Activated T-helper 2 cell treated with anti-CD3 and anti-CD28 coated beads, Interferon-gamma antibody, Interleukin-2, Interleukin-4, amounts not matched to agents 10 μg/mL and 5 μg/mL and 100 μg/mL, durations not matched to agents 14 hours and 24 hours and 36 hours (primary cell): Measurements from ENCODE around the gene MDM1. TPM values are rescaled to one million over a fixed set of nuclear protein-coding genes. Genes with fewer than 3 reads are reported as not detected.

Experiments
- DNase-seq: peaks from one replicate; pipeline ENCODE4 v3.0.0; 2021; ENCODE audit warnings: low spot score
- H3K27ac Mint-ChIP-seq: one replicate; pipeline ENCODE4 v1.8.0; 2021; ENCODE audit warnings: mixed read lengths
- H3K27me3 Mint-ChIP-seq: one replicate; pipeline ENCODE4 v1.8.0; 2021; ENCODE audit warnings: low read depth, mixed read lengths
- H3K36me3 Mint-ChIP-seq: one replicate; pipeline ENCODE4 v1.8.0; 2021; ENCODE audit warnings: low read depth, mixed read lengths
- H3K4me1 Mint-ChIP-seq: one replicate; pipeline ENCODE4 v1.8.0; 2021; ENCODE audit warnings: low read depth, mixed read lengths
- H3K4me3 Mint-ChIP-seq: one replicate; pipeline ENCODE4 v1.8.0; 2021; ENCODE audit warnings: low read depth, mild to moderate bottlenecking, moderate library complexity, mixed read lengths
- H3K9me3 Mint-ChIP-seq: one replicate; pipeline ENCODE4 v1.8.0; 2021; ENCODE audit warnings: mixed read lengths
- intact Hi-C: fragments of 100-400 bp; cut with micrococcal nuclease; formaldehyde crosslinking; loops from one replicate; pipeline ENCODE4 v1.15.1; 2023
- total RNA-seq: library from RNA; stranded (reverse); gene quantifications from 2 replicates; pipeline ENCODE4 v1.2.3, GENCODE V29; 2022

Gene MDM1
- total RNA-seq, 1 donor from 2014 or later, result 13.1 TPM

DNA sequence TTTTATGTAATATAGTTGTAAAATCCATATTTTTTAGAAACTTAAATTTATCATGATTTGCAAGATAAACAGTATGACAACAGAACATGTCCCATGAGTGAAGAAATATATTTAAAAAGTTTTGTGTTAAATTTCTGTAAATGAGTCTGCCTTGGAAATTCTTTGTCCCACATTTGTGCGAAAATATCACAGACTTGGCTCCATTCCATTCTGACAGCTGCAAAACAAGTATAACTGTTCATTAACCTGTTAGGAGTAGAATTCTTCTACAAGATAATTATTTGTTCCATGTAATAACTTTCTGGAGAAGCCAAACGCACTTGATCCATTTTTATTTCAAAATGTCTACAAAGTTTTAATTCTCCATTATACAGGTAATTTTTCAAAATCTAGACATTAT, 37.9 kb downstream of the MDM1 start:
- no peak overlapping the region for H3K27ac Mint-ChIP-seq
- intact Hi-C loops, result loop anchor here (10.0 kb wide), 1 partner anchor 469 kb away; no protein-coding TSS in a partner anchor
- H3K4me1 Mint-ChIP-seq, result peaks cover 31% of the 10 kb centered on the region
- H3K27me3 Mint-ChIP-seq, result peaks cover 11% of the 10 kb centered on the region
- DNase-seq, result no peak
- peaks cover 37% of the 10 kb centered on the region for H3K36me3 Mint-ChIP-seq
- H3K9me3 Mint-ChIP-seq, result peaks cover 3% of the 10 kb centered on the region
- no peak overlapping the region for H3K4me3 Mint-ChIP-seq

DNA sequence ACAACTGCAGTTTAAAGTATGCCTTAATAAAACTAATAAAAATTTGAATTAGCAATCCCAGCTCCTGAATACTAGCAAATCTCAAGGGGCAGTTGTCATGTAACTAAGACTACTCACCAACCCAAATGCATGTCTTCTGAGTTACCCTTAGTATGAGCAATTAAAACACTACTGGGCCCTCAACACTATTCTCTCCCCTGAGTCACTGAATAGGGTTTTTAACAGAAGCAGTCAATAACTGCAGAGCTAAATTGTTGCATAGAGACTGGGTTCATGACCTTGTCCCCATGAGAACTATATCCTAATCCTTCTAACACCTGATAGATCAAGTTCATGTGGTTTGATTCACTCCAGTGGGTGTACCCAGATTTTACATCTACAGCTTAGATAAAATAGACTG, 38.8 kb downstream of the MDM1 start:
- Mint-ChIP-seq H3K27me3 (peaks cover 10% of the 10 kb centered on the region), H3K4me1 (peaks cover 32% of the 10 kb centered on the region), H3K27ac (no peak overlapping the region), H3K9me3 (peaks cover 4% of the 10 kb centered on the region), H3K4me3 (no peak overlapping the region), H3K36me3 (peaks cover 28% of the 10 kb centered on the region)
- no peak for DNase-seq
- intact Hi-C loops, result loop anchor here (10.0 kb wide), 1 partner anchor 469 kb away; no protein-coding TSS in a partner anchor

DNA sequence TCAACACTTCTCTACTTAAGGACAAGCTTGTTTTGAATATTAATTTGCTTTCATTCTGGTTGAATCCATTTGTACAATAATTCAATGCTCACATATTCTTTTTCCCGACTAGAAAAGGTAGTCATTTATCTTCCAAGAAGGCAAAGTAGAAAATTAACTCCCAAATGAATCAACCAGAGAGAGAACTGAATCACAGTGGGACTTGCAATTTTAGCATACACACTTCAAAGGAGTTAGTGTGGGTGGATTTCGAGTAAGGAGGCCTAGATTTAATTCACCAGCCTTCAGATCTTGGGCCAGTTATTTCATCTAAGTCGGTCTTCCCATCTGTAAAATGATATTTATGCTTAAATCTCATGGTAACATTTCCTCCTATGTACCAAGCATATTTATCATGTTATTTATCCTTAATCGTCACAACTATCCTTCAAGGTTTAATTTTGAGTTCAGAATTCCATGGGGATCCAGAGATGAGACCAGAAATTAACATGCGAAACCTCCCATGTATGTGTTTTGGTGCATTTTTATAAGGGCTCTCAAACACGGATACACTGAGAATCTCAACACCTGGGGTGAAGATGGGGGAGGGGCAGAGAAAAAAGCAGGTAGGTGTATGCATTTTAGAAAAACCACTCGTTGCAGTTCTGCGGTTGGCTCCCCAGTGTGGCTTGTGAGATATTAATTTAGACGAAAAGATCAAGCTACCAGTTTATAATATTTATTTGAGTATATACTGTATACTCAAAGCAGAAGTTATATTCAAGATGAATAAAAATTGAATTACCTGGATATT, 39.8 kb downstream of the MDM1 start:
- Mint-ChIP-seq H3K36me3 (peaks cover 25% of the 10 kb centered on the region), H3K27me3 (peaks cover 17% of the 10 kb centered on the region), H3K9me3 (peaks cover 12% of the 10 kb centered on the region), H3K4me1 (peaks cover 33% of the 10 kb centered on the region), H3K4me3 (no peak overlapping the region), H3K27ac (no peak overlapping the region)
- DNase-seq, result no peak
- intact Hi-C loops, result loop anchor here (10.0 kb wide), 1 partner anchor 468 kb away; no protein-coding TSS in a partner anchor

DNA sequence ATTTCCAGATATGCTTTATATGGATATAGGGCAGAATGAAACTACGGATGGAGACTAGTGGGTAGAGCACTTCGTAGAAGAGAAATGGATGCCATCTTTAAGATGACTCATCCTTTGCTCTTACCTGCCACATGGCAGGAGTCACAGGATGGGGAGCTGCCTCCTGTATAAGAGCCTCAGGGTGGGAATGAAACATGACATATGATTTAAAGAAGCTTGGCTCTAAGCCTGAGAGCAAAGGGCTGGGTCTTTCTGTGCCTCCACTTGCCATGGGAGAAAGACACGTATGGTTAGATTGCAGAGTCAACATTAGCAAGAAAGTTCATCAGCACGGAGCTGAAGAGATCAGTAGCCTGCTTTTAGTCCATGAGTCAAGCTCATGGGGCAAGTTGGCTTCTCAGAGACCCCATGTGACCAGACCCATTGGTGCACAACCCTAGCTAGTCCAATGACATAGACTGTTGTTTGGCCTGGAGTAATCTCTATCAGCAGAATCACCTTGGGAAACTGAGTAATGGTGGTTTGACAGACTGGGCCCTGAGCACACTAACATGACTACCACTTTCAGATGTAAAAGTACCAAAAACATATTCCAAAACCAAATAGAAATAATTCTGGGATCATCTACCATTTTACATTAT, 40.6 kb downstream of the MDM1 start:
- H3K27me3 Mint-ChIP-seq, result peaks cover 19% of the 10 kb centered on the region
- intact Hi-C loops, result loop anchor here (2.0 to 10.0 kb wide), 3 partner anchors 171 to 593 kb away; no protein-coding TSS in a partner anchor
- peaks cover 21% of the 10 kb centered on the region for H3K36me3 Mint-ChIP-seq
- no peak overlapping the region for H3K27ac Mint-ChIP-seq
- no peak overlapping the region for H3K4me3 Mint-ChIP-seq
- DNase-seq, result no peak
- H3K4me1 Mint-ChIP-seq, result peaks cover 33% of the 10 kb centered on the region
- H3K9me3 Mint-ChIP-seq, result peaks cover 12% of the 10 kb centered on the region

DNA sequence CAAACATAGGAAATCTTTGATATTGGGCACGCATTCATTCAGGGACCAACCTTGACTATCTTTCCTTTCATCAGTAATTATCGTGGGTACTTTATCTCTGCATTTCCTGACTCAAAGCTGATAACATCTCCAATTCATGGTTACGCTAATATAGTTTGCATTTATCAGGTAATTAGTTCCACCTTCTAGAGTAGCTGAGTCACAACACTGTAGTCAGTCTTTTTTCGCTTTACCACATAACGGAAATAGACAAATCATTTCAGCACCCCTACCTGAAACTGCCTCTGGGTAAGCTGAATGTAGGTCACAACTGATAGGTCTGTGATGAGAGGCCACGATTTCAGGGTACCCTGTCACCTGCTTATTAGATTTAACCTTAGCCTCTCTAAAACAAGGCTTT, 42.0 kb downstream of the MDM1 start:
- H3K27ac Mint-ChIP-seq, result no peak overlapping the region
- peaks cover 35% of the 10 kb centered on the region for H3K4me1 Mint-ChIP-seq
- intact Hi-C loops, result loop anchor here (1.0 to 10.0 kb wide), 7 partner anchors 9 to 591 kb away; no protein-coding TSS in a partner anchor
- H3K36me3 Mint-ChIP-seq, result peaks cover 19% of the 10 kb centered on the region
- DNase-seq, result peak; percentile 36
- H3K27me3 Mint-ChIP-seq, result peaks cover 28% of the 10 kb centered on the region
- peaks cover 12% of the 10 kb centered on the region for H3K9me3 Mint-ChIP-seq
- no peak overlapping the region for H3K4me3 Mint-ChIP-seq

DNA sequence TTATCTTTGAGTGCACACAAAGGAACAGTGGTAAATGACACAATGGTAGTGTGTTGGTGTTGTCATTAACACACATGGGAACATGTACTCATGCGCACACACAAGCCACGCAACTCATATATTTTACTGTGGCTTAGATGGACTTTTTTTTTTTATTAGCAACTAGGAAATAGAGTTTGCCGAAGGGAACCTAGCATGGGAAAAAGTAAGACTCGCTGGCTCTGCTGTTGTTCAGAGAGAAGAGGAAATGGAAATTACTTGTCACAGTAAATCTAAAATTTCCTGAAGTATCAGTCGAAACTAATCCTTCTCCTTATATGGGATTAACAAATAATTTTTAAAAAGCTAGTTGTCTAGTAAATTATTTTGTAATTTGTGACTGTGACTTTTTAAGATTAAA, 45.1 kb downstream of the MDM1 start:
- no peak for DNase-seq
- peaks cover 42% of the 10 kb centered on the region for H3K4me1 Mint-ChIP-seq
- peaks cover 2% of the 10 kb centered on the region for H3K36me3 Mint-ChIP-seq
- no peak overlapping the region for H3K4me3 Mint-ChIP-seq
- intact Hi-C loops, result no loop called here
- H3K27me3 Mint-ChIP-seq, result peaks cover 36% of the 10 kb centered on the region
- H3K9me3 Mint-ChIP-seq, result peaks cover 12% of the 10 kb centered on the region
- no peak overlapping the region for H3K27ac Mint-ChIP-seq

DNA sequence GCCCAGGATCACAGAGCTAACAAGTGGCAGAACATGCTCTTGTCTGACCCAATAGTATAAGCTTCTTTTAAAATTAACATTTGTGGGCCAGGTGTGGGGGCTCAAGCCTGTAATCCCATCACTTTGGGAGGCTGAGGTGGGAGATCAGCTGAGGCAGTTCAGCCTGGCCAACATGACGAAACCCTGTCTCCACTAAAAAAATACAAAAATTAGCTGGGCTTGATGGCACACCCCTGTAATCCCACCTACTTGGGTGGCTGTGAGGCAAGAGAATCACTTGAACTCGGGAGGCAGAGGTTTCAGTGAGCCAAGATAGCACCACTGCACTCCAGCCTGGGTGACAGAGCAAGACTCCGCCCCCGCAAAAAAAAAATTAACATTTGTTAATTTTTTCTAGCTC, 45.8 kb downstream of the MDM1 start:
- Mint-ChIP-seq H3K4me3 (no peak overlapping the region), H3K27me3 (peaks cover 38% of the 10 kb centered on the region), H3K4me1 (peaks cover 45% of the 10 kb centered on the region), H3K9me3 (peaks cover 12% of the 10 kb centered on the region), H3K36me3 (no peaks in the 10 kb centered on the region), H3K27ac (no peak overlapping the region)
- intact Hi-C loops, result no loop called here
- DNase-seq, result no peak

DNA sequence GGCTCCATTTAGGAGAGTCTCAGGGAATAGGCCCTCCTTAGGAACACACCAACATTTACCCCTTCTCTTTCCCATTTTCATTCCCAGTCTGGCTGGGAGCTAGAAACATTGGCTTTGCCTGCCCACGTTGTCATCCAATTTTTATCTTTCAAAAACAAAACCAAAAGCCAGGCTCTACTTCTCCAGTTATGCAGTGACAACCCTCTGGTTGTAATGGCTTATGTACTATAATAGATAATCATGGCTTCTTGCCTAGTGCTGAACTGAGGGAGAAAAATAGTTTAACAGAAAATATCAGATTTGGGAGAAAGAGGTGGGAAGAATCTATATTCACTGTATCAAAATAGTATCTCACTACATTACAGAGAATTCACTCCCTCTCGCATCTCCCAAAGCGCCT, 46.6 kb downstream of the MDM1 start:
- DNase-seq, result no peak
- Mint-ChIP-seq H3K36me3 (no peaks in the 10 kb centered on the region), H3K4me1 (peaks cover 45% of the 10 kb centered on the region), H3K4me3 (no peak overlapping the region), H3K27ac (no peak overlapping the region), H3K9me3 (peaks cover 12% of the 10 kb centered on the region), H3K27me3 (peaks cover 40% of the 10 kb centered on the region)
- intact Hi-C loops, result no loop called here

DNA sequence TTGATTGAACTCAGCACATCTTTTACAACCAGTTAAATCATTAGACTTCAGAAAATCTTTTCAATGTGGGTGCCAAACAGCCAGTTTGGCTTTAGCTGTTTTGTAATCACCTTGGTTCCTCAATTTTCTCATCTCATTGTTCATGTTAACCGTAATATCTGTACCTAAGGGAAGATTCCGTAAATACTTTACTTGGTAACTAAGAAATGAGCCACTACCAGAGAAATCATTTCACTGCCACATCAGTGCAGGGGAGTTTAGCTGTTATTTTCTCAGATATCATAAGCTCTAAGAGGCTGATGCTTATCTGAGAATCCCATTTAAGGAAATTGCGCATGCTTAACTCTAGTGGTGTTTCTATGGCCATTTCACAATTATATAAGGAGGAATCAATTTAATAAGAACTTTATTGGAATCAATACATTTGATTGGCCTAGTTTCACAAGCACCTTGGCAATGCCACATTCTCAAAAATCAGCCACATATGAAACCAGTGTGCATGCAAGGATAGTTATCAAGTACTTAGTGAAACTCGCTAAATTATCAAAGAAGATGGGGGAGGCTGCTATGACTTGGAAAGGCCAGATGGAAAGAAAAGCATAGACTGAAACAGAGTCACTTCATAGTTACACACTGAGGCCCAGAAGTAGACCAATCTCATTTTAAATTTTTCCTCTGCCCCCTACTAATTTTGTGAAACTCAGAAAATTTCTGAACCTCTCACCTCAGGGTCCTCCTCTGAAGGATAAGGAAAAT, 50.7 kb downstream of the MDM1 start:
- Mint-ChIP-seq H3K4me1 (peaks cover 57% of the 10 kb centered on the region), H3K27me3 (peaks cover 44% of the 10 kb centered on the region), H3K4me3 (no peak overlapping the region), H3K27ac (no peak overlapping the region), H3K9me3 (no peaks in the 10 kb centered on the region), H3K36me3 (no peaks in the 10 kb centered on the region)
- DNase-seq, result no peak
- intact Hi-C loops, result loop anchor here (1.0 to 2.0 kb wide), 3 partner anchors 9 to 25 kb away; no protein-coding TSS in a partner anchor

DNA sequence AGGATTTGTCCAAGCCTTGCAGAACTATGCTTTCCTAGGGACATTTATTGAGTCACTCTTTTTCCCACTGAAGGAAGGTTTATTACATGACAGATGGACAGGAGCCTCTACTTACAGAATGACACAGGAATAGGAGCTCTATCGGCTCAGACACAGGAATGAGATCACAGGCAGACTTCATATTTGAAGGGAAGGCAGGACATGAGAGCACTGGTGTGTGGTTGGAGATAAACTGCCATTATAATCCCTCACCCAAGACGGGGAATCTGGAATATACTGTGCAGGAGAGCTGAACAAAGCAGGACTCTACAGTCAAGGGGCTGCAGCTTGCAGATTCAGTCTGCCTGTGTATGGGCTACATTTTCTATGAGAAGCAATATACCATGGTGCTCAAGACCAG, 51.9 kb downstream of the MDM1 start:
- peaks cover 60% of the 10 kb centered on the region for H3K4me1 Mint-ChIP-seq
- DNase-seq, result no peak
- intact Hi-C loops, result loop anchor here (2.0 kb wide), 1 partner anchor 27 kb away; no protein-coding TSS in a partner anchor
- no peaks in the 10 kb centered on the region for H3K36me3 Mint-ChIP-seq
- no peak overlapping the region for H3K27ac Mint-ChIP-seq
- no peaks in the 10 kb centered on the region for H3K9me3 Mint-ChIP-seq
- peaks cover 43% of the 10 kb centered on the region for H3K27me3 Mint-ChIP-seq
- no peak overlapping the region for H3K4me3 Mint-ChIP-seq

DNA sequence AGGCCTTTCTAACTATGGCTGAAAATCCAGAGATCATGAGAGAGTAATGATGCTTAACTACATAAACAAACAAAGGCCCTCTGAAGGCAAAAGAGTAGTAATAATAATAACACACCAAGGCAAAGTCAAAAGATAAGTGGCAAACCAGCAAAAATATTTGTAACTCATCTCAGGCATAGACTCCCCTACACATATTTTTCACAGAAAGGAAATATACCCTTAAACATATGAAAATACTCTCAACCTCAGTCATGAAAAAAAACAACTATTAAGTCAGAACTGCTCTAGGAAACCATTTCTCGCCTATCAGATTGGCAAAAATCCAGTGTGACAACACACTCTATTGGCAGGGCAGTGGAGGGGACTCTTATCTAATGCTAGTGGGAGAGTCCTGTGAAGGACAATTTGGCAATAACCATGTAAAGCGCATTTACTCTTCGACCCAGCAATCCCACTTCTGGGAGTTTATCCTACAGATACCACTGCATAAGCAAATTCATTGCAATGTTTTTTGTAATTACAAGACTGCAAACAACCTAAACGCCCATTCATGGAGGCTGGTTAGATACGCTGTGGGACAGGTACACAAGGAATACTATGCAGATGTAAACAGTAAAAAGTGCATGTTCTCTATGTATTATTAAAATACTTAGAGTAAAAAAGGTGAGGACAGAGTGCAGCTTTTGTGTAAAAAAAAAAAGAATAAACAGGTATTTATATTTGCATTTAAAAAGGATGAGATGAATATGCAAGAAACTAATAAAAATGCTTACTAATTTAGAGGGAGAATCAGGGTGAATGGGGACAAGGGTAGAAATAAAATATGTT, 52.7 kb downstream of the MDM1 start:
- intact Hi-C loops, result loop anchor here (2.0 kb wide), 2 partner anchors 27 to 39 kb away; no protein-coding TSS in a partner anchor
- Mint-ChIP-seq H3K4me3 (no peak overlapping the region), H3K27me3 (peaks cover 38% of the 10 kb centered on the region), H3K36me3 (no peaks in the 10 kb centered on the region), H3K4me1 (peaks cover 60% of the 10 kb centered on the region), H3K27ac (peak overlapping the region; percentile 23), H3K9me3 (no peaks in the 10 kb centered on the region)
- DNase-seq, result no peak
